NK-92 (cell line): ENCODE results near the gene HS3ST5.
"Not testable (repeated sequence)": the region's sequence is repeated elsewhere in the genome, so short reads cannot be mapped to it uniquely, and the experiment has no call there.

Source experiments
- DNase-seq: peaks from one replicate; lab custom pipeline; 2025; ENCODE audit not compliant: unreplicated experiment; lab: John Stamatoyannopoulos, UW

The HS3ST5 gene

GRCh38 chr6:114055349-114055748 is 287.5 kb downstream of the HS3ST5 start:
- DNase-seq, result no peak

- no peak for DNase-seq
Observed at GRCh38 chr6:114053791-114054190, 289.0 kb downstream of the HS3ST5 start.

- DNase-seq, result no peak
Observed at GRCh38 chr6:114052141-114052540, 290.7 kb downstream of the HS3ST5 start.

- no peak for DNase-seq
Observed at GRCh38 chr6:114051031-114051430, 291.8 kb downstream of the HS3ST5 start.

- no peak for DNase-seq
Observed at GRCh38 chr6:114049367-114049966, 293.4 kb downstream of the HS3ST5 start.

GRCh38 chr6:114044566-114044965 is 298.3 kb downstream of the HS3ST5 start:
- DNase-seq, result not testable (repeated sequence)

- DNase-seq, result no peak
Observed at GRCh38 chr6:114042267-114043016, 300.4 kb downstream of the HS3ST5 start.

GRCh38 chr6:114040871-114041270 is 302.0 kb downstream of the HS3ST5 start:
- no peak for DNase-seq

GRCh38 chr6:114039841-114040240 is 303.0 kb downstream of the HS3ST5 start:
- no peak for DNase-seq

GRCh38 chr6:114033606-114034005 is 309.2 kb downstream of the HS3ST5 start:
- no peak for DNase-seq

GRCh38 chr6:114032721-114033120 is 310.1 kb downstream of the HS3ST5 start:
- no peak for DNase-seq

- no peak for DNase-seq
Observed at GRCh38 chr6:114030767-114031166, 312.1 kb downstream of the HS3ST5 start.

- DNase-seq, result no peak
Observed at GRCh38 chr6:114024746-114025145, 318.1 kb downstream of the HS3ST5 start.

- DNase-seq, result no peak
Observed at GRCh38 chr6:114020196-114020595, 322.6 kb downstream of the HS3ST5 start.

- not testable (repeated sequence) for DNase-seq
Observed at GRCh38 chr6:114017146-114017545, 325.7 kb downstream of the HS3ST5 start.

GRCh38 chr6:114014106-114014505 is 328.7 kb downstream of the HS3ST5 start:
- DNase-seq, result not testable (repeated sequence)

- not testable (repeated sequence) for DNase-seq
Observed at GRCh38 chr6:114011486-114011885, 331.3 kb downstream of the HS3ST5 start.

GRCh38 chr6:114010540-114010939 is 332.3 kb downstream of the HS3ST5 start:
- DNase-seq, result no peak

GRCh38 chr6:114009192-114009591 is 333.6 kb downstream of the HS3ST5 start:
- no peak for DNase-seq

- no peak for DNase-seq
Observed at GRCh38 chr6:114008331-114008730, 334.5 kb downstream of the HS3ST5 start.

- DNase-seq, result no peak
Observed at GRCh38 chr6:114007516-114007915, 335.3 kb downstream of the HS3ST5 start.
